WTC11 (cell line): ENCODE results near the gene RAD18. TPM values are rescaled to one million over a fixed set of nuclear protein-coding genes. Genes with fewer than 3 reads are reported as not detected.

Source experiments
- ATAC-seq: fragments of 200-7000 bp; cut with Tn5 transposase; 2 replicates; pipeline ENCODE4 v1.10.0; 2021; ENCODE audit warnings: mild to moderate bottlenecking, moderate library complexity
- CTCF ChIA-PET: fragments of 300-600 bp; sonication (Branson Sonifier 250); formaldehyde crosslinking; loops from one replicate; lab custom pipeline; 2021; ENCODE audit warnings: antibody characterized with exemption; lab: Charles Lee
- POLR2A ChIA-PET: fragments of 350-600 bp; sonication (Branson Sonifier 250); formaldehyde crosslinking; loops from one replicate; lab custom pipeline; 2021; ENCODE audit warnings: antibody characterized with exemption; lab: Charles Lee
- DNase-seq: peaks from one replicate; pipeline ENCODE4 v3.0.0; 2021; ENCODE audit warnings: low spot score
- H3K27ac Mint-ChIP-seq: 2 replicates; pipeline ENCODE4 v1.8.0; 2021; ENCODE audit warnings: mixed read lengths
- H3K27me3 Mint-ChIP-seq: 2 replicates; pipeline ENCODE4 v1.8.0; 2021; ENCODE audit warnings: low read depth, mild to moderate bottlenecking, moderate library complexity, mixed read lengths
- H3K36me3 Mint-ChIP-seq: 2 replicates; pipeline ENCODE4 v1.8.0; 2021; ENCODE audit warnings: mixed read lengths
- H3K4me1 Mint-ChIP-seq: 2 replicates; pipeline ENCODE4 v1.8.0; 2022; ENCODE audit warnings: mixed read lengths
- H3K4me3 Mint-ChIP-seq: 2 replicates; pipeline ENCODE4 v1.8.0; 2021; ENCODE audit warnings: mild to moderate bottlenecking, moderate library complexity, mixed read lengths
- H3K9me3 Mint-ChIP-seq: 2 replicates; pipeline ENCODE4 v1.8.0; 2021; ENCODE audit warnings: mixed read lengths
- AFF4 ChIP-seq: sonication (generic); formaldehyde crosslinking; IDR thresholded peaks from 2 replicates; pipeline ENCODE4 v1.8.1; 2023; ENCODE audit warnings: mild to moderate bottlenecking, missing genetic modification reagents, borderline replicate concordance
- ATF3 ChIP-seq: sonication (generic); formaldehyde crosslinking; conservative IDR thresholded peaks from 2 replicates; pipeline ENCODE4 v1.8.1; 2022; ENCODE audit warnings: mild to moderate bottlenecking, missing genetic modification reagents
- HMGXB4 ChIP-seq: sonication (generic); formaldehyde crosslinking; IDR thresholded peaks from 2 replicates; pipeline ENCODE4 v1.8.1; 2023; ENCODE audit warnings: mild to moderate bottlenecking, moderate library complexity, missing genetic modification reagents
- JUN ChIP-seq: sonication (generic); formaldehyde crosslinking; IDR thresholded peaks from 2 replicates; pipeline ENCODE4 v1.8.0; 2023; ENCODE audit warnings: mild to moderate bottlenecking, missing genetic modification reagents
- KAT7 ChIP-seq: sonication (generic); formaldehyde crosslinking; IDR thresholded peaks from 2 replicates; pipeline ENCODE4 v1.8.1; 2023; ENCODE audit warnings: missing genetic modification reagents, mild to moderate bottlenecking, borderline replicate concordance
- NFYB ChIP-seq: sonication (generic); formaldehyde crosslinking; conservative IDR thresholded peaks from 2 replicates; pipeline ENCODE4 v1.8.0; 2022; ENCODE audit warnings: low read depth, missing genetic modification reagents
- OVOL2 ChIP-seq: fragments of 250-450 bp; sonication (Bioruptor Pico); IDR thresholded peaks from 2 replicates; pipeline ENCODE4 v1.9.0; 2021; ENCODE audit warnings: mild to moderate bottlenecking, borderline replicate concordance
- TCF7 ChIP-seq: sonication (generic); formaldehyde crosslinking; IDR thresholded peaks from 2 replicates; pipeline ENCODE4 v1.8.0; 2022; ENCODE audit warnings: mild to moderate bottlenecking, low read depth, missing genetic modification reagents, moderate library complexity
- USF2 ChIP-seq: sonication (generic); formaldehyde crosslinking; IDR thresholded peaks from 2 replicates; pipeline ENCODE4 v1.8.1; 2023; ENCODE audit warnings: mild to moderate bottlenecking, missing genetic modification reagents, moderate library complexity
- ZMAT4 ChIP-seq: fragments of 250-450 bp; sonication (Bioruptor Pico); IDR thresholded peaks from 2 replicates; pipeline ENCODE4 v1.9.0; 2021; ENCODE audit warnings: mild to moderate bottlenecking
- ZNF219 ChIP-seq: sonication (generic); formaldehyde crosslinking; IDR thresholded peaks from 2 replicates; pipeline ENCODE4 v1.8.0; 2023; ENCODE audit warnings: missing genetic modification reagents, mild to moderate bottlenecking, borderline replicate concordance
- ZNF396 ChIP-seq: fragments of 250-450 bp; sonication (Bioruptor Pico); IDR thresholded peaks from 2 replicates; pipeline ENCODE4 v1.8.0; 2021; ENCODE audit warnings: mild to moderate bottlenecking, moderate library complexity, borderline replicate concordance
- ZNF416 ChIP-seq: fragments of 250-450 bp; sonication (Bioruptor Pico); IDR thresholded peaks from 2 replicates; pipeline ENCODE4 v1.9.0; 2021; ENCODE audit warnings: mild to moderate bottlenecking, inconsistent platforms
- ZNF423 ChIP-seq: fragments of 250-450 bp; sonication (Bioruptor Pico); IDR thresholded peaks from 2 replicates; pipeline ENCODE4 v2.1.2; 2022; ENCODE audit warnings: mild to moderate bottlenecking, moderate library complexity
- ZNF532 ChIP-seq: fragments of 250-450 bp; sonication (Bioruptor Pico); IDR thresholded peaks from 2 replicates; pipeline ENCODE4 v1.9.0; 2021; ENCODE audit warnings: mild to moderate bottlenecking, borderline replicate concordance
- ZSCAN18 ChIP-seq: fragments of 250-450 bp; sonication (Bioruptor Pico); IDR thresholded peaks from 2 replicates; pipeline ENCODE4 v2.1.2; 2022; ENCODE audit warnings: mild to moderate bottlenecking, moderate library complexity
- total RNA-seq: library from RNA; stranded (reverse); gene quantifications from 3 replicates; pipeline ENCODE4 v1.2.3, GENCODE V29; 2021

RAD18 gene
- total RNA-seq, 1 experiment from 2014 or later, result 24.4 TPM

GRCh38 chr3:8884630-8885290, 78.5 kb downstream of the RAD18 start:
- no peak for DNase-seq

More at GRCh38 chr3:8884630-8885290, 78.5 kb downstream of the RAD18 start:
- no peak overlapping the region for H3K27ac Mint-ChIP-seq
- ChIA-PET CTCF (interaction anchor here (0.8 to 1.5 kb wide), 2 partner anchors 103 to 115 kb away, joined by 3 to 4 read pairs; partner anchors contain the start of gene OXTR), POLR2A (no interaction called here)
- peaks cover 17% of the 10 kb centered on the region for H3K4me1 Mint-ChIP-seq
- TF ChIP-seq TCF7 (CRISPR knock-in tag), result no peak
- no peak for TF ChIP-seq KAT7 (CRISPR knock-in tag)
- no peak for TF ChIP-seq ZNF396
- TF ChIP-seq USF2 (CRISPR knock-in tag), result no peak
- TF ChIP-seq ATF3 (CRISPR knock-in tag), result no peak
- no peak for TF ChIP-seq JUN (CRISPR knock-in tag)
- TF ChIP-seq ZNF416 (CRISPR knock-in tag), result no peak
- no peak for TF ChIP-seq ZNF532 (CRISPR knock-in tag)
- TF ChIP-seq ZSCAN18 (CRISPR knock-in tag), result no peak
- no peak for TF ChIP-seq ZNF219 (CRISPR knock-in tag)
- TF ChIP-seq NFYB (CRISPR knock-in tag), result no peak
- TF ChIP-seq HMGXB4 (CRISPR knock-in tag), result no peak
- TF ChIP-seq ZNF423 (CRISPR knock-in tag), result no peak
- no peak for TF ChIP-seq AFF4 (CRISPR knock-in tag)
- TF ChIP-seq OVOL2 (CRISPR knock-in tag), result no peak
- no peak for TF ChIP-seq ZMAT4 (CRISPR knock-in tag)
- H3K27me3 Mint-ChIP-seq, result no peaks in the 10 kb centered on the region
- ATAC-seq, result no peak
- H3K4me3 Mint-ChIP-seq, result no peak overlapping the region
- peaks cover 34% of the 10 kb centered on the region for H3K36me3 Mint-ChIP-seq
- H3K9me3 Mint-ChIP-seq, result peaks cover 18% of the 10 kb centered on the region
